HepG2 (cell line): ENCODE data around the gene SLC17A9. TPM values are rescaled to one million over a fixed set of nuclear protein-coding genes. Genes with fewer than 3 reads are reported as not detected.

ENCODE experiments used
- CENPX ChIP-seq: sonication (generic); formaldehyde crosslinking; IDR thresholded peaks from 2 replicates; pipeline ENCODE4 v1.9.0; 2021; ENCODE audit warnings: mild to moderate bottlenecking, missing genetic modification reagents, moderate library complexity
- CREM ChIP-seq, 2 experiments: sonication (generic) in 1 of 2; formaldehyde crosslinking in 1 of 2; IDR thresholded peaks; 2 replicates each; pipeline versions ENCODE4 v1.4.0 to v1.6.1; 2016 to 2020; ENCODE audit warnings: antibody characterized with exemption in 1 of 2, mild to moderate bottlenecking in 1 of 2, missing genetic modification reagents in 1 of 2
- HDAC2 ChIP-seq: sonication (generic); formaldehyde crosslinking; IDR thresholded peaks from 2 replicates; pipeline ENCODE4 v1.4.0; 2020; ENCODE audit warnings: missing genetic modification reagents
- MAFF ChIP-seq: IDR thresholded peaks from 2 replicates; pipeline ENCODE4 v1.6.1; 2011; ENCODE audit warnings: low read depth, low read length, improper control_type of control experiment
- RXRB ChIP-seq: IDR thresholded peaks from 2 replicates; pipeline ENCODE4 v1.6.1; 2016; ENCODE audit warnings: borderline replicate concordance, missing genetic modification reagents, missing compliant biosample characterization
- STAT5B ChIP-seq: sonication (generic); formaldehyde crosslinking; IDR thresholded peaks from 2 replicates; pipeline ENCODE4 v1.4.0; 2020; ENCODE audit warnings: missing genetic modification reagents
- YEATS2 ChIP-seq: sonication (generic); formaldehyde crosslinking; IDR thresholded peaks from 2 replicates; pipeline ENCODE4 v1.4.0; 2020; ENCODE audit warnings: missing genetic modification reagents, borderline replicate concordance
- ZBTB21 ChIP-seq: sonication (generic); formaldehyde crosslinking; IDR thresholded peaks from 2 replicates; pipeline ENCODE4 v1.4.0; 2020; ENCODE audit warnings: missing genetic modification reagents
- ZBTB7B ChIP-seq: sonication (generic); formaldehyde crosslinking; IDR thresholded peaks from 2 replicates; pipeline ENCODE4 v1.4.0; 2020; ENCODE audit warnings: missing genetic modification reagents
- ZNF644 ChIP-seq: IDR thresholded peaks from 2 replicates; pipeline ENCODE4 v1.6.1; 2016; ENCODE audit warnings: low read depth
- ZNF652 ChIP-seq: IDR thresholded peaks from 2 replicates; pipeline ENCODE4 v1.6.1; 2016; ENCODE audit warnings: low read depth, borderline replicate concordance
- polyA plus RNA-seq, 8 experiments: library from polyadenylated mRNA; depleted of rRNA in 3 of 8; stranded (reverse) in 7 of 8; unstranded in 1 of 8; fragments of >200 nt; fragmentation: Illumina TruSeq in 4 of 8; extraction: Trizol in 4 of 8; gene quantifications; 2 replicates each; pipeline versions ENCODE4 v1.2.1 to v1.2.3, GENCODE V29; 2011 to 2016; ENCODE audit warnings: low read depth in 4 of 8, missing spikeins in 1 of 8, mixed read lengths in 1 of 8; ENCODE audit not compliant: insufficient read depth in 1 of 8
- total RNA-seq, 5 experiments: library from RNA; depleted of rRNA; stranded (reverse); fragments of >200 nt; fragmentation: Illumina TruSeq; extraction: Trizol; gene quantifications; 2 replicates each; pipeline ENCODE4 v1.2.3, GENCODE V29; 2016; ENCODE audit warnings: low read depth in 1 of 5
- TF ChIP-seq, protein P1 (sequence below): sonication (generic); formaldehyde crosslinking; IDR thresholded peaks from 2 replicates; pipeline ENCODE4 v1.4.0; 2020; ENCODE audit warnings: missing genetic modification reagents, borderline replicate concordance
- TF ChIP-seq, protein P2 (sequence below): IDR thresholded peaks from 2 replicates; pipeline ENCODE4 v1.6.1; 2016; ENCODE audit warnings: mild to moderate bottlenecking
- TF ChIP-seq, protein P3 (sequence below): sonication (generic); formaldehyde crosslinking; IDR thresholded peaks from 2 replicates; pipeline ENCODE4 v1.8.0; 2022; ENCODE audit warnings: missing genetic modification reagents, mild to moderate bottlenecking, borderline replicate concordance
- TF ChIP-seq, protein P4 (sequence below): sonication (generic); formaldehyde crosslinking; IDR thresholded peaks from 2 replicates; pipeline ENCODE4 v1.4.0; 2020; ENCODE audit warnings: mild to moderate bottlenecking, missing genetic modification reagents
- TF ChIP-seq, protein P5 (sequence below): sonication (generic); formaldehyde crosslinking; conservative IDR thresholded peaks from 2 replicates; pipeline ENCODE4 v1.4.0; 2020; ENCODE audit warnings: missing genetic modification reagents

The SLC17A9 gene
- total and polyA plus RNA-seq, 2 of the 13 experiments (the other 11 are each of a cell fraction or from before 2014, with no cell fraction given), result 110 to 191 TPM

DNA sequence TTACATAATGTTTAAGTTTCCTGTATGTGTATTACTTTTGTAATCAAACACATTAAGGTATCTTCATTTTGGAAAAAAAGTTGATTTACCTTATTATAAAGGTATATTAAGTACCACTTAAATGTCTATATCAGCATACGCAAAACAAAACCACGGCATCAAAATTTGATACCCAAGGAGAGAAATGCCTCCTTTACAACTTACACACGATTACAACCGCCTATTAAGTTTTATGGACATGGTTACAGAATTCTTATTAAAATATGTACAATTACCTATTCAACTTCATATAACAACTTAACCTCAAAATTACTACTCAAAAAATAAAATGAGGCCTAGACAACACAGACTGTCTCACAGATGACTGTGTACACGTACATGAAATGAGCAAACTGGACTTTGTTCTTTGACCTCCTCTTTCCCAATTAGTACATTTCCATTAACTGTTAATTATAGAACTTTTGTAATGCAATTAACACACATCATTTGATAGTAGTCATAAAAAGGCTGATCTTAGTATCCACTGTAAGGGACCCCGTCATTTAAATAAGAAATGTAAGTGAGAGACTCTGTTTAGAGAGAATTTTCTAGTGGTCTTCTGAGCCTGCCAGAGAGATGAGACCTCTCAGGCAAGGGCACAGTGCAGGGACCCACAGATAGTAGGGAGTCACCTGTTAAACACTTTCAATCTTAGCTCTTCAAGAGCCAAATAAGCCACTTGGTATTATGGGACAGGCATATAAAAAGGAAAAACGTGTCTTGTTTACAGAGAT, 28.7 kb upstream of the SLC17A9 start (continued):
- TF ChIP-seq, protein P1, sequence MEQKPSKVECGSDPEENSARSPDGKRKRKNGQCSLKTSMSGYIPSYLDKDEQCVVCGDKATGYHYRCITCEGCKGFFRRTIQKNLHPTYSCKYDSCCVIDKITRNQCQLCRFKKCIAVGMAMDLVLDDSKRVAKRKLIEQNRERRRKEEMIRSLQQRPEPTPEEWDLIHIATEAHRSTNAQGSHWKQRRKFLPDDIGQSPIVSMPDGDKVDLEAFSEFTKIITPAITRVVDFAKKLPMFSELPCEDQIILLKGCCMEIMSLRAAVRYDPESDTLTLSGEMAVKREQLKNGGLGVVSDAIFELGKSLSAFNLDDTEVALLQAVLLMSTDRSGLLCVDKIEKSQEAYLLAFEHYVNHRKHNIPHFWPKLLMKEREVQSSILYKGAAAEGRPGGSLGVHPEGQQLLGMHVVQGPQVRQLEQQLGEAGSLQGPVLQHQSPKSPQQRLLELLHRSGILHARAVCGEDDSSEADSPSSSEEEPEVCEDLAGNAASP (CRISPR knock-in tag), result peak; percentile 59; the same call in 1 of the 2 replicates
- TF ChIP-seq, protein P2, sequence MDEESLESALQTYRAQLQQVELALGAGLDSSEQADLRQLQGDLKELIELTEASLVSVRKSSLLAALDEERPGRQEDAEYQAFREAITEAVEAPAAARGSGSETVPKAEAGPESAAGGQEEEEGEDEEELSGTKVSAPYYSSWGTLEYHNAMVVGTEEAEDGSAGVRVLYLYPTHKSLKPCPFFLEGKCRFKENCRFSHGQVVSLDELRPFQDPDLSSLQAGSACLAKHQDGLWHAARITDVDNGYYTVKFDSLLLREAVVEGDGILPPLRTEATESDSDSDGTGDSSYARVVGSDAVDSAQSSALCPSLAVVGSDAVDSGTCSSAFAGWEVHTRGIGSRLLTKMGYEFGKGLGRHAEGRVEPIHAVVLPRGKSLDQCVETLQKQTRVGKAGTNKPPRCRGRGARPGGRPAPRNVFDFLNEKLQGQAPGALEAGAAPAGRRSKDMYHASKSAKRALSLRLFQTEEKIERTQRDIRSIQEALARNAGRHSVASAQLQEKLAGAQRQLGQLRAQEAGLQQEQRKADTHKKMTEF, result peak; percentile 65
- peak; percentile 84; the same call in 1 of the 2 replicates for TF ChIP-seq RXRB (CRISPR knock-in tag)
- TF ChIP-seq STAT5B (CRISPR knock-in tag), result no peak; the same call in 1 of the 2 replicates
- TF ChIP-seq, protein P3, sequence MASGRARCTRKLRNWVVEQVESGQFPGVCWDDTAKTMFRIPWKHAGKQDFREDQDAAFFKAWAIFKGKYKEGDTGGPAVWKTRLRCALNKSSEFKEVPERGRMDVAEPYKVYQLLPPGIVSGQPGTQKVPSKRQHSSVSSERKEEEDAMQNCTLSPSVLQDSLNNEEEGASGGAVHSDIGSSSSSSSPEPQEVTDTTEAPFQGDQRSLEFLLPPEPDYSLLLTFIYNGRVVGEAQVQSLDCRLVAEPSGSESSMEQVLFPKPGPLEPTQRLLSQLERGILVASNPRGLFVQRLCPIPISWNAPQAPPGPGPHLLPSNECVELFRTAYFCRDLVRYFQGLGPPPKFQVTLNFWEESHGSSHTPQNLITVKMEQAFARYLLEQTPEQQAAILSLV (CRISPR knock-in tag), result no peak
- TF ChIP-seq, protein P4, sequence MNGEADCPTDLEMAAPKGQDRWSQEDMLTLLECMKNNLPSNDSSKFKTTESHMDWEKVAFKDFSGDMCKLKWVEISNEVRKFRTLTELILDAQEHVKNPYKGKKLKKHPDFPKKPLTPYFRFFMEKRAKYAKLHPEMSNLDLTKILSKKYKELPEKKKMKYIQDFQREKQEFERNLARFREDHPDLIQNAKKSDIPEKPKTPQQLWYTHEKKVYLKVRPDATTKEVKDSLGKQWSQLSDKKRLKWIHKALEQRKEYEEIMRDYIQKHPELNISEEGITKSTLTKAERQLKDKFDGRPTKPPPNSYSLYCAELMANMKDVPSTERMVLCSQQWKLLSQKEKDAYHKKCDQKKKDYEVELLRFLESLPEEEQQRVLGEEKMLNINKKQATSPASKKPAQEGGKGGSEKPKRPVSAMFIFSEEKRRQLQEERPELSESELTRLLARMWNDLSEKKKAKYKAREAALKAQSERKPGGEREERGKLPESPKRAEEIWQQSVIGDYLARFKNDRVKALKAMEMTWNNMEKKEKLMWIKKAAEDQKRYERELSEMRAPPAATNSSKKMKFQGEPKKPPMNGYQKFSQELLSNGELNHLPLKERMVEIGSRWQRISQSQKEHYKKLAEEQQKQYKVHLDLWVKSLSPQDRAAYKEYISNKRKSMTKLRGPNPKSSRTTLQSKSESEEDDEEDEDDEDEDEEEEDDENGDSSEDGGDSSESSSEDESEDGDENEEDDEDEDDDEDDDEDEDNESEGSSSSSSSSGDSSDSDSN (CRISPR knock-in tag), result 0 out of 2 replicates have a peak, but pooled peaks have one; percentile 6
- TF ChIP-seq ZNF644 (CRISPR knock-in tag), result peak; percentile 16; the same call in 1 of the 2 replicates
- 0 out of 2 replicates have a peak, but pooled peaks have one; percentile 36 for TF ChIP-seq ZBTB21 (CRISPR knock-in tag)
- no peak for TF ChIP-seq CENPX
- TF ChIP-seq YEATS2 (CRISPR knock-in tag), result peak; percentile 38; the same call in 1 of the 2 replicates
- TF ChIP-seq ZNF652, result peak; percentile 64
- peak; percentile 74; the same call in 1 of the 2 replicates for TF ChIP-seq ZBTB7B (CRISPR knock-in tag)
- TF ChIP-seq CREM (IDR thresholded peaks at IDR 0.05), result peak; percentile 86
- TF ChIP-seq CREM (CRISPR knock-in tag; IDR thresholded peaks at IDR 0.05), result no peak
- TF ChIP-seq, protein P5, sequence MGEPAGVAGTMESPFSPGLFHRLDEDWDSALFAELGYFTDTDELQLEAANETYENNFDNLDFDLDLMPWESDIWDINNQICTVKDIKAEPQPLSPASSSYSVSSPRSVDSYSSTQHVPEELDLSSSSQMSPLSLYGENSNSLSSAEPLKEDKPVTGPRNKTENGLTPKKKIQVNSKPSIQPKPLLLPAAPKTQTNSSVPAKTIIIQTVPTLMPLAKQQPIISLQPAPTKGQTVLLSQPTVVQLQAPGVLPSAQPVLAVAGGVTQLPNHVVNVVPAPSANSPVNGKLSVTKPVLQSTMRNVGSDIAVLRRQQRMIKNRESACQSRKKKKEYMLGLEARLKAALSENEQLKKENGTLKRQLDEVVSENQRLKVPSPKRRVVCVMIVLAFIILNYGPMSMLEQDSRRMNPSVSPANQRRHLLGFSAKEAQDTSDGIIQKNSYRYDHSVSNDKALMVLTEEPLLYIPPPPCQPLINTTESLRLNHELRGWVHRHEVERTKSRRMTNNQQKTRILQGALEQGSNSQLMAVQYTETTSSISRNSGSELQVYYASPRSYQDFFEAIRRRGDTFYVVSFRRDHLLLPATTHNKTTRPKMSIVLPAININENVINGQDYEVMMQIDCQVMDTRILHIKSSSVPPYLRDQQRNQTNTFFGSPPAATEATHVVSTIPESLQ (CRISPR knock-in tag), result 0 out of 2 replicates have a peak, but pooled peaks have one; percentile 47
- peak; percentile 3; the same call in 1 of the 2 replicates for TF ChIP-seq MAFF
- TF ChIP-seq HDAC2 (CRISPR knock-in tag), result peak; percentile 77
